NT2/D1 (cell line): ENCODE results near the gene UNC5B.

Experiments used
- SUZ12 ChIP-seq: IDR thresholded peaks from 2 replicates; pipeline ENCODE4 v1.6.1; 2011; ENCODE audit not compliant: insufficient read length, insufficient read depth; ENCODE audit errors: extremely low read depth
- YY1 ChIP-seq: IDR thresholded peaks from 2 replicates; pipeline ENCODE4 v1.6.1; 2011; ENCODE audit not compliant: insufficient read length, insufficient read depth
- ZNF274 ChIP-seq: IDR thresholded peaks from 2 replicates; pipeline ENCODE4 v1.6.1; 2011; ENCODE audit warnings: mild to moderate bottlenecking, low read depth, low read length

DNA sequence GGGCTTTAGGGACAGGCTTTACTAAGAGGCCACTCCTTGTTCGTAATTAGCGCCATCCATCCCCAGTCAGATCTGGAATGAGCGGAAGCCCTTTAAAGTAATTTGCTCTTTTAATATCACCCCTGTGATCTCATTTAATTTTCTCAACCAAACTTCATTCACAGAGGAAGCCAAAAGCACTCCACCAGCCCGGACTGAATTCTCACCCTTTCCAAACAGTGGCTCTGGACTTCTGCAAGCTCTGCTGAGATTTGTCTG lies 43.1 kb downstream of the UNC5B start:
- TF ChIP-seq ZNF274 (no peak), YY1 (no peak), SUZ12 (no peak)
